ENCODE data around the gene IL1A. TPM values are rescaled to one million over a fixed set of nuclear protein-coding genes. Genes with fewer than 3 reads are reported as not detected.
A peak's percentile ranks its signal among the peaks of the same experiment; 100 is the strongest.

The IL1A gene
- total RNA-seq, 1 donor from 2014 or later = 82.7 TPM

DNA sequence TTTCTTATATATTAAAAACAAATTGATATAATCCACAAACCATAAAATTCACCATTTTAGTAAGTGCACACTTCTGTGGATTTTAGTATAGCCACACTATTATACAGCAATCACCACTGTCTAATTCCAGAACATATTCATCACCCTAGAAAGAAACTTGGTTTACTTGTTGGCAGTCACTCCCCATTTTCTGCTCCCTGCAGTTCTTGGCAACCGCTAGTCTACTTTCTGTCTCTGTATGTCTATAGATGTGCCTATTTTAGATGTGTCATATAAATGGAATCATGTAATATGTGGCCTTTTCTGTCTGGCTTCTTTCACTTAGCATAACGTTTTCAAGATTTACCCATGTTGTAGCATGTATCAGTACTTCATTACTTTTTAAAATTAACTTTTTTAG lies 25.6 kb downstream of the IL1A start:
- Histone ChIP-seq H3K27me3 (ENCODE audit: control insufficient read depth, insufficient read depth, low read length) (no peaks in the 10 kb centered on the region), H3K4me3 (ENCODE audit: low read depth, low read length) (no peak overlapping the region), H3K36me3 (ENCODE audit: control insufficient read depth, insufficient read depth, low read length) (no peaks in the 10 kb centered on the region)
- FAIRE-seq = no peak
- TF ChIP-seq, protein P1, sequence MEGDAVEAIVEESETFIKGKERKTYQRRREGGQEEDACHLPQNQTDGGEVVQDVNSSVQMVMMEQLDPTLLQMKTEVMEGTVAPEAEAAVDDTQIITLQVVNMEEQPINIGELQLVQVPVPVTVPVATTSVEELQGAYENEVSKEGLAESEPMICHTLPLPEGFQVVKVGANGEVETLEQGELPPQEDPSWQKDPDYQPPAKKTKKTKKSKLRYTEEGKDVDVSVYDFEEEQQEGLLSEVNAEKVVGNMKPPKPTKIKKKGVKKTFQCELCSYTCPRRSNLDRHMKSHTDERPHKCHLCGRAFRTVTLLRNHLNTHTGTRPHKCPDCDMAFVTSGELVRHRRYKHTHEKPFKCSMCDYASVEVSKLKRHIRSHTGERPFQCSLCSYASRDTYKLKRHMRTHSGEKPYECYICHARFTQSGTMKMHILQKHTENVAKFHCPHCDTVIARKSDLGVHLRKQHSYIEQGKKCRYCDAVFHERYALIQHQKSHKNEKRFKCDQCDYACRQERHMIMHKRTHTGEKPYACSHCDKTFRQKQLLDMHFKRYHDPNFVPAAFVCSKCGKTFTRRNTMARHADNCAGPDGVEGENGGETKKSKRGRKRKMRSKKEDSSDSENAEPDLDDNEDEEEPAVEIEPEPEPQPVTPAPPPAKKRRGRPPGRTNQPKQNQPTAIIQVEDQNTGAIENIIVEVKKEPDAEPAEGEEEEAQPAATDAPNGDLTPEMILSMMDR (IDR thresholded peaks at IDR 0.05; ENCODE audit: insufficient read depth, low read length, severe bottlenecking) = no peak
- DNase-seq (ENCODE audit: low read depth) = no peak

DNA sequence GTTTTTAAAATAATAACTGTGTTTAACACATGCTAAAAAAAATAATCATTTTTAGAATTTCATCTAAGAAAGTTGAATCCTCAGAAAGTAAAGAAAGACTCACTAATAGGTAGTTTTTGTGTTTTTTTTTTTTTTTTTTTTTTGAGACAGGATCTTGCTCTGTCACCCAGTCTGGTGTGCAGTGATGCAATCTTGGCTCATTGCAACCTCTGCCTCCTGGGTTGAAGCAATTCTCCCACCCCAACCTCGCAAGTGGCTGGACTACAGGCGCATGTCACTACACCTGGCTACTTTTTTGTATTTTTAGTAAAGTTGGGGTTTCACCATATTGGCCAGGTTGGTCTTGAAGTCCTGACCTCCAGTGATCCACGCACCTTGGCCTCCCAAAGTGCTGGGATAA lies 27.0 kb downstream of the IL1A start:
- TF ChIP-seq, protein P1 (IDR thresholded peaks at IDR 0.05; ENCODE audit: insufficient read depth, low read length, severe bottlenecking) = no peak
- no peaks in the 10 kb centered on the region for H3K27me3 ChIP-seq (ENCODE audit: control insufficient read depth, insufficient read depth, low read length)
- no peak for DNase-seq (ENCODE audit: low read depth)
- H3K4me3 ChIP-seq (ENCODE audit: low read depth, low read length) = no peak overlapping the region
- FAIRE-seq = no peak
- no peaks in the 10 kb centered on the region for H3K36me3 ChIP-seq (ENCODE audit: control insufficient read depth, insufficient read depth, low read length)

DNA sequence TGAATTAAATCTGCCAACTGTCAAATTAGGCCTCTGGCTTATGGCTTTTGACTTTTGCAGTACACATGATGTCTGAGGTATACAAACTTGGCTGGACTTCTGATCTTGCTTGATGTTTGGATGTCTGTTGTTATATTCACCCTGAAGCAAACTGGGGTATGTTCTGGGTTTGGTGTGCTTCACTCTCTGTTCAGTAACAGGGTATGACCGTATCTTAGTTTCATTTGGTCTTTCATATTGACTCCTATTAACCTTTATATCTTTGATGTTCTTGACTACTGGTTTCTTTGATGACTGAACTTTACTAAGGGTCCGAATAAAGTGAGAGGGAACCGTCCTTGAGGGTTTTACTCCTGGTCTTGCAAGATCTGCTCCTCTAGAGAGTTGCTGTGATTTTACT lies 28.1 kb downstream of the IL1A start:
- peak; percentile 28 for FAIRE-seq
- no peaks in the 10 kb centered on the region for H3K36me3 ChIP-seq (ENCODE audit: control insufficient read depth, insufficient read depth, low read length)
- H3K4me3 ChIP-seq (ENCODE audit: low read depth, low read length) = no peak overlapping the region
- TF ChIP-seq, protein P1 (IDR thresholded peaks at IDR 0.05; ENCODE audit: insufficient read depth, low read length, severe bottlenecking) = no peak
- DNase-seq (ENCODE audit: low read depth) = no peak
- H3K27me3 ChIP-seq (ENCODE audit: control insufficient read depth, insufficient read depth, low read length) = no peaks in the 10 kb centered on the region

DNA sequence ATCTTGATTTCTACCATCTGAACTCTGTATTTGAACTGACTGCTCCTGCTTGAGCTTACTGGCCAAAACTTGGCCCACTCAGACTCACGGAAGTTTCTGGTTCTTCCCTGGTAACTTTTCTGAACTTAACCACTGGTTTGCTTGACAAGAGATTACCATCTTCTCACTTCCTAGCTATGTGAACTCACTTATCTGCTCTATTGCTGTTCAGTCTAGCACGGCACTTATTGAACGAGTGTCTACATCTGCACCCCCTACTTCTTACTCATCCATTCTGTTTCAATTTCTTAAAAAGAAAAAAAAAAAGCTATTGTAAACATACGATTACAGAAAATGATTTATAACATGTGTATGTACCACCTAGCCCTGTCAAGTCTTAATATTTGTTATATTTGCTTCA lies 28.8 kb downstream of the IL1A start:
- FAIRE-seq (no peak), DNase-seq (ENCODE audit: low read depth) (no peak)
- Histone ChIP-seq H3K27me3 (ENCODE audit: control insufficient read depth, insufficient read depth, low read length) (no peaks in the 10 kb centered on the region), H3K36me3 (ENCODE audit: control insufficient read depth, insufficient read depth, low read length) (no peaks in the 10 kb centered on the region), H3K4me3 (ENCODE audit: low read depth, low read length) (no peak overlapping the region)
- TF ChIP-seq, protein P1 (IDR thresholded peaks at IDR 0.05; ENCODE audit: insufficient read depth, low read length, severe bottlenecking) = no peak

DNA sequence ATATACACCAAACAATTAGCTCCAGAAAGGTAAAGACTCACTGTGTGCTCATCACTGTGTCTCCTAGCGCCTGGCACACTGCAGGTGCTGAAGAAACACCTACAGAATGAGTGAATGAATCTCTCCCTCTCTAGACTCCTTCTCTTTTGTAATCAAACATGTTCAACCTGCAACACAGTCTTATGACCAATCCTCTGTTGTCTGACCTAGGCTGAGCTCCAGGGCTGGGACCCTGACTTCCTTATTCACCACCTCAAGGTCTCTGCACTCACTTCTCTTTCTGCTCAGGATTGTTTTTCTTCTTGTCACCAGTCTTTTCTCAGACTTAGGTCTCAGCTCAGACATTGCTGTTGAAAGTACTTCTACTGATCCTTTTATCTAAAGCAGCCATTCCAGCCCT lies 29.7 kb downstream of the IL1A start:
- TF ChIP-seq, protein P1 (IDR thresholded peaks at IDR 0.05; ENCODE audit: insufficient read depth, low read length, severe bottlenecking) = no peak
- H3K27me3 ChIP-seq (ENCODE audit: control insufficient read depth, insufficient read depth, low read length) = no peaks in the 10 kb centered on the region
- H3K4me3 ChIP-seq (ENCODE audit: low read depth, low read length) = no peak overlapping the region
- DNase-seq (ENCODE audit: low read depth) (no peak), FAIRE-seq (no peak)
- H3K36me3 ChIP-seq (ENCODE audit: control insufficient read depth, insufficient read depth, low read length) = no peaks in the 10 kb centered on the region

DNA sequence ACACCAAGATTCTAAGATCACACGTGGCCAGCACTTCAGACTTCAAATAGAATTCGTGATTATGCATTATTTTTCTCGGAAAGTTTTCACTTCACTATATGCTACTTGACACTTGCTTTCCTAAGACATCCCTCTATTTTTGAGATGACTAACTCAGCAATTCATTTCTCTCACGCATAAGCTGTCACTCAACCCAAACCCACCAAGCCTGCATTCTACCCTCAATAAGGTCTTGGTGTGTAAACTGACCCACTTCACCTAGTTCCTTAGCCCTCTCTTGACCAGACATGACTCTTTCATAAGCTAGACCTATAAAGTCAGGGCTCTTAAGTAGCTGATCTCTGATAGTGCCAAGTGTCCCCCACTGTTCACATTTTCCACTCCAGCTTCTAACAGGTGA lies 31.6 kb downstream of the IL1A start:
- DNase-seq (ENCODE audit: low read depth) (no peak), FAIRE-seq (no peak)
- TF ChIP-seq, protein P1 (IDR thresholded peaks at IDR 0.05; ENCODE audit: insufficient read depth, low read length, severe bottlenecking) = no peak
- Histone ChIP-seq H3K36me3 (ENCODE audit: control insufficient read depth, insufficient read depth, low read length) (no peaks in the 10 kb centered on the region), H3K4me3 (ENCODE audit: low read depth, low read length) (no peak overlapping the region), H3K27me3 (ENCODE audit: control insufficient read depth, insufficient read depth, low read length) (no peaks in the 10 kb centered on the region)

Data from bronchial epithelial cell (primary cell).